Mesodermal cell (in vitro differentiated cells): ENCODE results near the gene SMCHD1.
"Not testable (repeated sequence)": the region's sequence is repeated elsewhere in the genome, so short reads cannot be mapped to it uniquely, and the experiment has no call there.

Experiments used
- H3K27ac ChIP-seq: 2 replicates; pipeline ENCODE4 v1.7.0; 2013; ENCODE audit warnings: mild to moderate bottlenecking, low read depth, low read length, moderate library complexity; ENCODE audit not compliant: severe bottlenecking
- H3K36me3 ChIP-seq: 2 replicates; pipeline ENCODE4 v1.7.1; 2013; ENCODE audit warnings: mild to moderate bottlenecking, low read length, moderate library complexity; ENCODE audit not compliant: control insufficient read depth, insufficient read depth
- H3K4me1 ChIP-seq: one replicate; pipeline ENCODE4 v1.7.1; 2013; ENCODE audit warnings: mild to moderate bottlenecking, low read length; ENCODE audit not compliant: insufficient read depth, control insufficient read depth, poor library complexity, severe bottlenecking
- H3K4me3 ChIP-seq: 2 replicates; pipeline ENCODE4 v1.7.0; 2013; ENCODE audit warnings: low read length, control low read depth, mild to moderate bottlenecking; ENCODE audit not compliant: insufficient read depth, poor library complexity, severe bottlenecking; ENCODE audit errors: extremely low read depth
- H3K9me3 ChIP-seq: 2 replicates; pipeline ENCODE4 v1.7.1; 2013; ENCODE audit warnings: mild to moderate bottlenecking, low read length, moderate library complexity; ENCODE audit not compliant: control insufficient read depth
- WGBS, 2 experiments: methylation state at CpG; one replicate each; pipeline ENCODE4 v1.1.5; 2013; ENCODE audit warnings: missing lambda C conversion rate in 2 of 2; ENCODE audit not compliant: insufficient coverage in 2 of 2; 5-methylcytosine and 5-hydroxymethylcytosine counted together

Gene SMCHD1

DNA sequence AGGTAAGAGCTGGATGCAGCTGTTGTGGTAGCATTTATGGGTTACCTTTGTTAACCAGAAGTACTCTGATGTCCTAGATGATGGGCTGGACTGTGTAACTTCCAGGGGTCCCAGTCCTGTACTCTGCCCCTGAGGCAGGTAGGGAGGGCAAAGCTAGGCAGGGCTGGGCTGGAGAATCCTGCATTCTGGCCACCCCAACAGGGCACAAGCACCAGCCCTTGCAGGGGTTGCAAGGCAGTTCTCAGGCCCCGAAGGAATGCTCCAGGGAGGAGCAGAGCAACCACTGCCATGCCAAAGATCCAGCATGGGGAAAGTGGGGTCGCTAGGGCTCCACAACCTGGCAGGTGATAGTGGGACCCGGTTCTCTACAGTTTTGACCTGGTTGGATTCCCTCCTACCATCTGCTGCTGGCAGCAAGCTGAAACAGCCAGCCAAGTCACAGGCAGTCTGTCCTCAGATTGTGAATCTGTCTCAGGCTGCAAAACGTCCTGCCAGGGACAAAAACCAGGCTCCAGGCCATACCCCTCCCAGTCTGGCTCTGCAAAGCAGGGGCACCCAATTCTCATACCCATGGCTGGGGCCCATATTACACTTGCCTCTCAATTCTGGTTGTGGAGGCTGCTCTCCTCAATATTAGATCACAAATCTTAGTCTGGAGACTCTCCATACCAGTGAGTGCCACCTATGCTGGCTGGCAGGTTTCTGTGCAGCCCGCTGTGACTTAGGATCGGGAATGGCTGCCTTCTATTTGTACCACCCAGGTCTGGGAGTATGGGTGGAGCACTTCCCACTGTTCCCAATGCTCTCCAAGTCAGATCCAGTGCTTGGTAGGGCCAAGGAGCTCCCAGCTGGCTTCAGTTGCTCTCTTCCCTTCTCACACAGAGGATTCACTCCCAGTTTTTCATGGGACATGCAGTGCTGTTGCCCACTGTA is 61.1 kb downstream of the SMCHD1 start:
- no peak overlapping the region for H3K27ac ChIP-seq
- H3K9me3 ChIP-seq: no peaks in the 10 kb centered on the region
- no peaks in the 10 kb centered on the region for H3K4me1 ChIP-seq
- H3K36me3 ChIP-seq: peaks cover 72% of the 10 kb centered on the region
- WGBS, 2 experiments: 93 to 100% methylated on average over 5 of the region's 6 CpGs
- no peak overlapping the region for H3K4me3 ChIP-seq

DNA sequence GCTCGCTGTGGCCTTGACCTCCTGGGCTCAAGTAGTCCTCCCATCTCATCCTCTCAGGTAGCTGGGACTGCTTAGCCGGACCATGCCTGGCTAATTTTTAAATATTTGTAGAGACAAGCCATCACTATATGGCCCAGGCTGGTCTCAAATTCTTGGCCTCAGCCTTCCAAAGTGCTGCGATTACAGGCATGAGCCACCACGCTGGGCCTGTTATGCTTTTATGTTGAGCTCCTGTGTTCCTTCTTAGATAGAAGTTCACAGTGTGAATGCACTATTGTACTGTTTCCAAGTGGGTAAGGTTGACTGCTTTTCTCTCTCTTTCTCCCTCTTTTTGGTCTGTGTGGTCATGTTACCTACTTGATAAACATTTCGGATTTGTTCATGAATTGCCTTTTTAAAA is 61.9 kb downstream of the SMCHD1 start:
- H3K4me3 ChIP-seq: no peak overlapping the region
- H3K27ac ChIP-seq: no peak overlapping the region
- WGBS, 2 experiments: 92 to 93% methylated on average over 2 to 4 of the region's 5 CpGs
- no peaks in the 10 kb centered on the region for H3K4me1 ChIP-seq
- no peaks in the 10 kb centered on the region for H3K9me3 ChIP-seq
- H3K36me3 ChIP-seq: peaks cover 72% of the 10 kb centered on the region

DNA sequence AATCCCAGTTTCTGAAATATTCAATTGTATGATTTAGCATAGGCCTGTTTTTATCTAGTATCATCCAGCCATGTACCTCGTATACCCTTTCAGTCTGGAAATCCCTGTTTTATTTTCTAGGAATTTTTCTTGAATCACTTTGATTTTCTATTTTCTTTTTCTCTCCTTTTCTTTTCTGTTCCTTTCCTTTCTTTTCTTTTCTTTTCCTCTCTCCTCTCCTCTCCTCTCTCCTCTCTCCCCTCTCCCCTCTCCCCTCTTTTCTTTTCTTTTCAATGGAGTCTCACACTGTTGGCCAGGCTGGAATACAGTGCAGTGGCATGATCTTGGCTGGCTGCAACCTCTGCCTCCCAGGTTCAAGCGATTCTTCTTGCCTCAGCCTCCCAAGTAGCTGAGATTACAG is 63.5 kb downstream of the SMCHD1 start:
- no peak overlapping the region for H3K27ac ChIP-seq
- 100% methylated on average over 1 of the region's 2 CpGs; no CpG with 5 or more reads in 1 of the 2 experiments for WGBS, 2 experiments
- H3K36me3 ChIP-seq: peaks cover 56% of the 10 kb centered on the region
- H3K9me3 ChIP-seq: no peaks in the 10 kb centered on the region
- no peak overlapping the region for H3K4me3 ChIP-seq
- no peaks in the 10 kb centered on the region for H3K4me1 ChIP-seq

DNA sequence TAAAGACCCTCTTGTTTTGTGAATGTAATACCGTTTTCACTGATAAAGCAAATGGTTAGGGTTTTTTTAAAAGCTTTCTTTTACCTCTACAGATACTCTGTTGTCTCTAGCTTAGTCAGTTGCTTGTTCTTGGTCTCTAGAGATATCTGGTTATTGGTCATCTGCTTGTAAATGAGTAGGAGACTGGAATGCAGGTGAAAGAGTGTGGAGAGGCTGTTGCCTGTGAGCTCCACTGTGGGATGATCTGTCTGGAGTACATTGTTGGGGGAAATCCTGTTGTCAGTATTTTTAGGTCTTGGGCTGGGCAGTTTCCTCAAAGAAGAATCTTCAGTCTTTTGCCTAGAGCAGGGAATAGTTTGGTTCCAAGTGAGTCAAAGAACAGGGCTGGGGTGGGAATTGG is 67.7 kb downstream of the SMCHD1 start:
- Histone ChIP-seq H3K36me3 (peaks cover 43% of the 10 kb centered on the region), H3K4me3 (no peak overlapping the region), H3K4me1 (no peaks in the 10 kb centered on the region), H3K9me3 (no peaks in the 10 kb centered on the region), H3K27ac (no peak overlapping the region)
- no CpG with 5 or more reads among the region's 1 CpG for WGBS, 2 experiments

DNA sequence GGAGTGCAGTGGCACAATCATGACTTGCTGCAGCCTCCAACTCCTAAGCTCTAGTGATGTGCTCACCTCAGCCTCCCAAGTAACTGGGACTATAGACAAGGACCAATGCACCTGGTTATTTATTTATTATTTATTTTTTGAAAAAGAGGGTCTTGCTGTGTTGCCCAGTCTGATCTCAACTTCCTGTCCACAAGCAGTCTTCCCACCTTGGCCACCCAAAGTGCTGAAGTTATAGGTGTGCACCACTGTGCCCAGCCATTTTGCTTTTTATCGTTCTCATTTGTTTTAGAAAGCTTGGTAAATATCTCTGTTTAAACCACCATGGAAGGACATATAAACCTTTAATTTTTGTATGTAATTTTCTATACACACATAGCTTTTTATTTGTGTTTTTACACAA is 74.2 kb downstream of the SMCHD1 start:
- H3K36me3 ChIP-seq: peaks cover 47% of the 10 kb centered on the region
- no peaks in the 10 kb centered on the region for H3K9me3 ChIP-seq
- no peaks in the 10 kb centered on the region for H3K4me1 ChIP-seq
- no CpG with 5 or more reads among the region's 1 CpG for WGBS, 2 experiments
- no peak overlapping the region for H3K27ac ChIP-seq
- H3K4me3 ChIP-seq: no peak overlapping the region

DNA sequence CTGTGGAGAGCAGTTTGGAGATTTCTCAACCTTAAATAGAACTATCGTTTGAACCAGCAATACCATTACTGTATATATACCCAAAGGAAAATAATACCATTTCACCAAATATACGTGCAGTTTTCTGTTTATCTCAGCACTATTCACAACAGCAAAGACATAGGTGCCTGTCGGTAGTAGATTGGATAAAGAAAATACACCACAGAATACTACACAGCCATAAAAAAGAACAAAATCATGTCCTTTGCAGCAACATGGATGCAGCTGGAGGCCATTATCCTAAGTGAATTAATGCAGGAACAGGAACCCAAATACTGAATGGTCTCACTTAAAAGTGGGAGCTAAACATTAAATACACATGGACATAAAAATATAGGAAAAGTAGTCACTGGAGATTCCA is 81.3 kb downstream of the SMCHD1 start:
- WGBS, 2 experiments: 100% methylated on average over 2 of the region's 3 CpGs
- Histone ChIP-seq H3K4me3 (no peak overlapping the region), H3K27ac (no peak overlapping the region), H3K4me1 (no peaks in the 10 kb centered on the region), H3K36me3 (peaks cover 75% of the 10 kb centered on the region), H3K9me3 (no peaks in the 10 kb centered on the region)

DNA sequence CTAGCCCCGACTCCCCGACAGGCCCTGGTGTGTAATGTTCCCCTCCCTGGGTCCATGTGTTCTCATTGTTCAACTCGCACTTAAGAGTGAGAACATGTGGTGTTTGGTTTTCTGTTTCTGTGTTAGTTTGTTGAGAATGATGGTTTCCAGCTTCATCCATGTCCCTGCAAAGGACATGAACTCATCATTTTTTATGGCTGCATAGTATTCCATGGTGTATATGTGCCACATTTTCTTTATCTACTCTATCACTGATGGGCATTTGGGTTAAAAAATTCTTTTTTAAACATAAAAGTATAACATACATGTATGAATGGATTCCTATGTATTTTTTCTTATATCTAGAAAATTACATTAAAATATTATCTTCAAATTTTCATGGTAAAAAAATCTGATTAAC is 84.6 kb downstream of the SMCHD1 start:
- H3K4me1 ChIP-seq, H3K27ac ChIP-seq, H3K4me3 ChIP-seq, H3K9me3 ChIP-seq: not testable (repeated sequence)
- 100% methylated on average over 2 of the region's 3 CpGs for WGBS, 2 experiments
- H3K36me3 ChIP-seq: peaks cover 69% of the 10 kb centered on the region

DNA sequence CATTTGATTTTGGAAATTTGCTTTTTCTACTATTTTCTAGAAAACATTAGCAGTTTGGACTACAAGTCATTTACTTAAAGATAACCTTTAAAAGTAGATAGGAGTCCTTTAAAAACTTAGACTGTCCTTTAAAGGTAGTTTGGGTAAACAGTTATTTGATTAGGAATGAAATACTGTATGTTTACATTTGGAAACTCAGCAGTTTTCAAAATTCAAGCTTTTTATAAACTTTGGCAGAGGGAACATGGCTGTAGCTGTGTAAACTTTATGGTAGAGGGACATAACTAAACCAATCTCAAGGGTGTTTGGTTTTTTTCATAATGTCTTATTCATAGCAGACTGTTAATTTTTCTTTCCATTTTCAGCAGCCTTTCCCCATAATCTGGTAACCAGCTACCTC is 90.7 kb downstream of the SMCHD1 start:
- Histone ChIP-seq H3K9me3 (no peaks in the 10 kb centered on the region), H3K27ac (no peak overlapping the region), H3K36me3 (peaks cover 50% of the 10 kb centered on the region), H3K4me3 (no peak overlapping the region), H3K4me1 (no peaks in the 10 kb centered on the region)

DNA sequence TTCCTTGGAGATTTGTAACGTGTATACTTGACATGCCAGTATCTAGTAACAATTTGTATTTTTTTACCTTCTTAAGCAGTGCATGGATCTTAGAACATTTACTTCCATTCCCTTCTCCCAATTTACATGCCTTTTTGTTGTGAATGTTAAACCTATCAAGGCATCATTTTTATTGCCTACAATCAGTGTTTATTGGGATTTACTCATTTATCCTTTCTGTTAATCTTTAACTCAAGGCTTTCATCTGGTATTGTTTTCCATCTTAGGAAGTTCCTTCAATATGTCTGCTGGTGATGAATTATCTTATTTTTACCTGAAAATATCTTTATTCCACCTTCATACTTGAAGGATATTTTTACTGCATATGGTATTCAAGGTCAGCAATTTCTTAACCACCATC is 102.8 kb downstream of the SMCHD1 start:
- WGBS, 2 experiments: no CpG with 5 or more reads among the region's 1 CpG
- H3K27ac ChIP-seq: no peak overlapping the region
- no peaks in the 10 kb centered on the region for H3K4me1 ChIP-seq
- H3K36me3 ChIP-seq: peaks cover 43% of the 10 kb centered on the region
- no peak overlapping the region for H3K4me3 ChIP-seq
- no peaks in the 10 kb centered on the region for H3K9me3 ChIP-seq

DNA sequence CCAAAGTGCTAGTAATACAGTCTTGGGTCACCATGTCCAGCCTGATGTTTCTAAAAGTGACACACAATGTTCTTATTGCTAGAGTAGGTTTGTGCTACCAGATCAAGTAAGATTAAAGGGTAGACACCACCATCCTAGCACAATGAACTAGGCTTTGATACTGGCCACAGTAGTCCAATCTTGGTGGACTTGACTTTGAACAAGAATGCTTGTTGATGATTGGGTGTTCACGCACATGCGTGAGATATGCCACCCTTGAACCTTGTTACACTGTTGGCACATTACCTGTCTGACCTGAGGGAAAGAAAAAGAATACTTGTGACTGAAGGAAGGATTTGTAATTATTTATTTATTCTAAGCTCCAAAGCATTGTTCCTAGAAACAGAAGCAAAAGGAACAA is 119.1 kb downstream of the SMCHD1 start:
- no CpG with 5 or more reads among the region's 2 CpGs for WGBS, 2 experiments
- H3K27ac ChIP-seq: no peak overlapping the region
- H3K4me3 ChIP-seq: no peak overlapping the region
- H3K9me3 ChIP-seq: no peaks in the 10 kb centered on the region
- no peaks in the 10 kb centered on the region for H3K4me1 ChIP-seq
- H3K36me3 ChIP-seq: peaks cover 56% of the 10 kb centered on the region

DNA sequence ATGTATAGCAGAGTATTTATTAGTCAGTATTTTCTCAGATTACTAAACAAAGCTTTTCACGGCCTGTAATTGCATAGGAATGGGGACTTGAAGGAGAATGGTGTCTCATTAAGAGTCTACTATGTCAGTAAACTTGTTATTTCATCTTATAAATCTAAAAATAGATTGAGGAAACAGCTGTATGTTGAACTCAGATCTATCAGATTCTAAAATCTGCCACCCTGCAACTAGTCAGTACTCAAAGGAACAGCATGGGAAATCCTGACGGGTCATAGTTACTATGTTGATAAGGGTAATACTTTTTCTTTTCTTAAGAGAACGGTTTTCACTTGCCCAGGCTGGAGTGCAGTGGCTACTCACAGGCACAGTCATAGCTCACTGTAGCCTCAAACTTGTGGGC is 121.1 kb downstream of the SMCHD1 start:
- 82% methylated on average over 2 of the region's 3 CpGs; no CpG with 5 or more reads in 1 of the 2 experiments for WGBS, 2 experiments

More for the DNA sequence above, 121.1 kb downstream of the SMCHD1 start:
- Histone ChIP-seq H3K9me3 (no peaks in the 10 kb centered on the region), H3K4me3 (no peak overlapping the region), H3K4me1 (no peaks in the 10 kb centered on the region), H3K36me3 (peaks cover 59% of the 10 kb centered on the region), H3K27ac (no peak overlapping the region)
